ENCODE results near the gene IQSEC3.
A peak's percentile ranks its signal among the peaks of the same experiment; 100 is the strongest.

The IQSEC3 gene

DNA sequence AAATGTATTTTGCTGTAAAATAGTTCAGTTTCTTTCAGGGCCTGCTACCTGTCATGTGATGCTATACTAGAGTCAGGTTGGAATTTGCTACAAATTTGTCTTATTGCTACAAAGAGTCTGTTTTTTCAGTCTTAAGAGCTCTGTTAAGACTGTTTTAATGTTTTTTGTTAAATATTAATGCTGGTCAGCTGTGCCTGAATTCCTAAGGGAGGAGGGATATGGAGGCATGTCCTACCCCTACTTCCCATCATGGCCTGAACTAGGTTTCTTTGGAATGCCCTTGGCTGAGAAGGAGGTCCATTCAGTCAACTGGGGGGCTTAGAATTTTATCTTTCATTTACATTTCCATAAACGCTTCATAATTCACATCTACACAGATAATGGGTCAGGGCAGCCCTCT lies 30.0 kb downstream of the IQSEC3 start:
- Histone ChIP-seq H3K4me3 (ENCODE audit: low read depth, low read length) (no peak overlapping the region), H3K9me3 (ENCODE audit: control insufficient read depth, insufficient read depth, low read depth, low read length) (no peaks in the 10 kb centered on the region), H3K36me3 (ENCODE audit: control insufficient read depth in 2 of 2, insufficient read depth in 1 of 2, low read length in 2 of 2) (no peaks in the 10 kb centered on the region), H3K27ac (ENCODE audit: extremely low read depth, low read depth, low read length) (no peak overlapping the region), H3K4me1 (ENCODE audit: control insufficient read depth, insufficient read depth, low read length) (peaks cover 7% of the 10 kb centered on the region; the same call in 1 of the 2 replicates)
- POLR2A ChIA-PET, result interaction anchor here (0.6 kb wide), 1 partner anchor 14 kb away, joined by 3 read pairs; no protein-coding TSS in a partner anchor
- TF ChIP-seq, protein P1, sequence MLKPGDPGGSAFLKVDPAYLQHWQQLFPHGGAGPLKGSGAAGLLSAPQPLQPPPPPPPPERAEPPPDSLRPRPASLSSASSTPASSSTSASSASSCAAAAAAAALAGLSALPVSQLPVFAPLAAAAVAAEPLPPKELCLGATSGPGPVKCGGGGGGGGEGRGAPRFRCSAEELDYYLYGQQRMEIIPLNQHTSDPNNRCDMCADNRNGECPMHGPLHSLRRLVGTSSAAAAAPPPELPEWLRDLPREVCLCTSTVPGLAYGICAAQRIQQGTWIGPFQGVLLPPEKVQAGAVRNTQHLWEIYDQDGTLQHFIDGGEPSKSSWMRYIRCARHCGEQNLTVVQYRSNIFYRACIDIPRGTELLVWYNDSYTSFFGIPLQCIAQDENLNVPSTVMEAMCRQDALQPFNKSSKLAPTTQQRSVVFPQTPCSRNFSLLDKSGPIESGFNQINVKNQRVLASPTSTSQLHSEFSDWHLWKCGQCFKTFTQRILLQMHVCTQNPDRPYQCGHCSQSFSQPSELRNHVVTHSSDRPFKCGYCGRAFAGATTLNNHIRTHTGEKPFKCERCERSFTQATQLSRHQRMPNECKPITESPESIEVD (tag by site-specific recombination; IDR thresholded peaks at IDR 0.05), result no peak
- no peak for TF ChIP-seq PRDM1 (tag by site-specific recombination; IDR thresholded peaks at IDR 0.05)
- CTCF ChIA-PET, result no interaction called here

DNA sequence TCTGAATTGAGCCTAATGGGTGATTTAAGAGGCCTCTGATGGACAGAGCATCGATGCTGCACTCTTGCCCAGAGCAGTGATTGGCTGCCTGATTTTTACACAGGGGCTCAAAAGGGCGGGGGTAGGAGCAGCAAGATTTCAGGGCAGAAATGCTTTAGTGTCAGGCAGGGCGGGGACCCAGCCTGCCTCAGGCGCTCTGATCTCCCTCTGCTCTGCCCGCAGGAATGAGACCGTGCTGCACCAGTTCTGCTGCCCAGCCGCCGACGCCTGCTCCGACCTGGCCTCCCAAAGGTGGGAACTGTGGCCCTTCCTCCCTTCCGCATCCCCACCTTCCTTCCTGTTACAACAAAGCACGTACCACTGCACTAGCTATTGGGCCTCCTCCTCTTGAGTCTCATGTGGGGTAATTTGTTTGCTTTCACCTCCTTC lies 32.4 kb downstream of the IQSEC3 start:
- Histone ChIP-seq H3K4me3 (ENCODE audit: low read depth, low read length) (no peak overlapping the region), H3K36me3 (ENCODE audit: control insufficient read depth in 2 of 2, insufficient read depth in 1 of 2, low read length in 2 of 2) (no peaks in the 10 kb centered on the region), H3K9me3 (ENCODE audit: control insufficient read depth, insufficient read depth, low read depth, low read length) (no peaks in the 10 kb centered on the region), H3K27ac (ENCODE audit: extremely low read depth, low read depth, low read length) (no peak overlapping the region), H3K4me1 (ENCODE audit: control insufficient read depth, insufficient read depth, low read length) (peaks cover 7% of the 10 kb centered on the region; the same call in 1 of the 2 replicates)
- ChIA-PET CTCF (no interaction called here), POLR2A (no interaction called here)
- no peak for TF ChIP-seq ZNF416 (tag by site-specific recombination; IDR thresholded peaks at IDR 0.05)
- 0 out of 2 replicates have a peak, but pooled peaks have one; percentile 10 for TF ChIP-seq SP2 (tag by site-specific recombination; IDR thresholded peaks at IDR 0.05)
- TF ChIP-seq, protein P2, sequence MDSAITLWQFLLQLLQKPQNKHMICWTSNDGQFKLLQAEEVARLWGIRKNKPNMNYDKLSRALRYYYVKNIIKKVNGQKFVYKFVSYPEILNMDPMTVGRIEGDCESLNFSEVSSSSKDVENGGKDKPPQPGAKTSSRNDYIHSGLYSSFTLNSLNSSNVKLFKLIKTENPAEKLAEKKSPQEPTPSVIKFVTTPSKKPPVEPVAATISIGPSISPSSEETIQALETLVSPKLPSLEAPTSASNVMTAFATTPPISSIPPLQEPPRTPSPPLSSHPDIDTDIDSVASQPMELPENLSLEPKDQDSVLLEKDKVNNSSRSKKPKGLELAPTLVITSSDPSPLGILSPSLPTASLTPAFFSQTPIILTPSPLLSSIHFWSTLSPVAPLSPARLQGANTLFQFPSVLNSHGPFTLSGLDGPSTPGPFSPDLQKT (IDR thresholded peaks at IDR 0.05; ENCODE audit: borderline replicate concordance, low read depth, low read length), result no peak
- TF ChIP-seq, protein P3, sequence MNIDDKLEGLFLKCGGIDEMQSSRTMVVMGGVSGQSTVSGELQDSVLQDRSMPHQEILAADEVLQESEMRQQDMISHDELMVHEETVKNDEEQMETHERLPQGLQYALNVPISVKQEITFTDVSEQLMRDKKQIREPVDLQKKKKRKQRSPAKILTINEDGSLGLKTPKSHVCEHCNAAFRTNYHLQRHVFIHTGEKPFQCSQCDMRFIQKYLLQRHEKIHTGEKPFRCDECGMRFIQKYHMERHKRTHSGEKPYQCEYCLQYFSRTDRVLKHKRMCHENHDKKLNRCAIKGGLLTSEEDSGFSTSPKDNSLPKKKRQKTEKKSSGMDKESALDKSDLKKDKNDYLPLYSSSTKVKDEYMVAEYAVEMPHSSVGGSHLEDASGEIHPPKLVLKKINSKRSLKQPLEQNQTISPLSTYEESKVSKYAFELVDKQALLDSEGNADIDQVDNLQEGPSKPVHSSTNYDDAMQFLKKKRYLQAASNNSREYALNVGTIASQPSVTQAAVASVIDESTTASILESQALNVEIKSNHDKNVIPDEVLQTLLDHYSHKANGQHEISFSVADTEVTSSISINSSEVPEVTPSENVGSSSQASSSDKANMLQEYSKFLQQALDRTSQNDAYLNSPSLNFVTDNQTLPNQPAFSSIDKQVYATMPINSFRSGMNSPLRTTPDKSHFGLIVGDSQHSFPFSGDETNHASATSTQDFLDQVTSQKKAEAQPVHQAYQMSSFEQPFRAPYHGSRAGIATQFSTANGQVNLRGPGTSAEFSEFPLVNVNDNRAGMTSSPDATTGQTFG (tag by site-specific recombination; IDR thresholded peaks at IDR 0.05; ENCODE audit: borderline replicate concordance), result no peak
- TF ChIP-seq ZNF37A (tag by site-specific recombination; IDR thresholded peaks at IDR 0.05), result no peak
- TF ChIP-seq, protein P4, sequence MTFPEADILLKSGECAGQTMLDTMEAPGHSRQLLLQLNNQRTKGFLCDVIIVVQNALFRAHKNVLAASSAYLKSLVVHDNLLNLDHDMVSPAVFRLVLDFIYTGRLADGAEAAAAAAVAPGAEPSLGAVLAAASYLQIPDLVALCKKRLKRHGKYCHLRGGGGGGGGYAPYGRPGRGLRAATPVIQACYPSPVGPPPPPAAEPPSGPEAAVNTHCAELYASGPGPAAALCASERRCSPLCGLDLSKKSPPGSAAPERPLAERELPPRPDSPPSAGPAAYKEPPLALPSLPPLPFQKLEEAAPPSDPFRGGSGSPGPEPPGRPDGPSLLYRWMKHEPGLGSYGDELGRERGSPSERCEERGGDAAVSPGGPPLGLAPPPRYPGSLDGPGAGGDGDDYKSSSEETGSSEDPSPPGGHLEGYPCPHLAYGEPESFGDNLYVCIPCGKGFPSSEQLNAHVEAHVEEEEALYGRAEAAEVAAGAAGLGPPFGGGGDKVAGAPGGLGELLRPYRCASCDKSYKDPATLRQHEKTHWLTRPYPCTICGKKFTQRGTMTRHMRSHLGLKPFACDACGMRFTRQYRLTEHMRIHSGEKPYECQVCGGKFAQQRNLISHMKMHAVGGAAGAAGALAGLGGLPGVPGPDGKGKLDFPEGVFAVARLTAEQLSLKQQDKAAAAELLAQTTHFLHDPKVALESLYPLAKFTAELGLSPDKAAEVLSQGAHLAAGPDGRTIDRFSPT (tag by site-specific recombination; IDR thresholded peaks at IDR 0.05), result no peak
- TF ChIP-seq ZNF501 (tag by site-specific recombination; IDR thresholded peaks at IDR 0.05), result 0 out of 2 replicates have a peak, but pooled peaks have one; percentile 19
- TF ChIP-seq, protein P5, sequence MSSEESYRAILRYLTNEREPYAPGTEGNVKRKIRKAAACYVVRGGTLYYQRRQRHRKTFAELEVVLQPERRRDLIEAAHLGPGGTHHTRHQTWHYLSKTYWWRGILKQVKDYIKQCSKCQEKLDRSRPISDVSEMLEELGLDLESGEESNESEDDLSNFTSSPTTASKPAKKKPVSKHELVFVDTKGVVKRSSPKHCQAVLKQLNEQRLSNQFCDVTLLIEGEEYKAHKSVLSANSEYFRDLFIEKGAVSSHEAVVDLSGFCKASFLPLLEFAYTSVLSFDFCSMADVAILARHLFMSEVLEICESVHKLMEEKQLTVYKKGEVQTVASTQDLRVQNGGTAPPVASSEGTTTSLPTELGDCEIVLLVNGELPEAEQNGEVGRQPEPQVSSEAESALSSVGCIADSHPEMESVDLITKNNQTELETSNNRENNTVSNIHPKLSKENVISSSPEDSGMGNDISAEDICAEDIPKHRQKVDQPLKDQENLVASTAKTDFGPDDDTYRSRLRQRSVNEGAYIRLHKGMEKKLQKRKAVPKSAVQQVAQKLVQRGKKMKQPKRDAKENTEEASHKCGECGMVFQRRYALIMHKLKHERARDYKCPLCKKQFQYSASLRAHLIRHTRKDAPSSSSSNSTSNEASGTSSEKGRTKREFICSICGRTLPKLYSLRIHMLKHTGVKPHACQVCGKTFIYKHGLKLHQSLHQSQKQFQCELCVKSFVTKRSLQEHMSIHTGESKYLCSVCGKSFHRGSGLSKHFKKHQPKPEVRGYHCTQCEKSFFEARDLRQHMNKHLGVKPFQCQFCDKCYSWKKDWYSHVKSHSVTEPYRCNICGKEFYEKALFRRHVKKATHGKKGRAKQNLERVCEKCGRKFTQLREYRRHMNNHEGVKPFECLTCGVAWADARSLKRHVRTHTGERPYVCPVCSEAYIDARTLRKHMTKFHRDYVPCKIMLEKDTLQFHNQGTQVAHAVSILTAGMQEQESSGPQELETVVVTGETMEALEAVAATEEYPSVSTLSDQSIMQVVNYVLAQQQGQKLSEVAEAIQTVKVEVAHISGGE (tag by site-specific recombination; conservative IDR thresholded peaks at IDR 0.05; ENCODE audit: low read depth), result no peak
- TF ChIP-seq SP3 (tag by site-specific recombination; IDR thresholded peaks at IDR 0.05), result no peak
- TF ChIP-seq ZNF202 (tag by site-specific recombination; IDR thresholded peaks at IDR 0.05; ENCODE audit: borderline replicate concordance), result no peak
- TF ChIP-seq, protein P6, sequence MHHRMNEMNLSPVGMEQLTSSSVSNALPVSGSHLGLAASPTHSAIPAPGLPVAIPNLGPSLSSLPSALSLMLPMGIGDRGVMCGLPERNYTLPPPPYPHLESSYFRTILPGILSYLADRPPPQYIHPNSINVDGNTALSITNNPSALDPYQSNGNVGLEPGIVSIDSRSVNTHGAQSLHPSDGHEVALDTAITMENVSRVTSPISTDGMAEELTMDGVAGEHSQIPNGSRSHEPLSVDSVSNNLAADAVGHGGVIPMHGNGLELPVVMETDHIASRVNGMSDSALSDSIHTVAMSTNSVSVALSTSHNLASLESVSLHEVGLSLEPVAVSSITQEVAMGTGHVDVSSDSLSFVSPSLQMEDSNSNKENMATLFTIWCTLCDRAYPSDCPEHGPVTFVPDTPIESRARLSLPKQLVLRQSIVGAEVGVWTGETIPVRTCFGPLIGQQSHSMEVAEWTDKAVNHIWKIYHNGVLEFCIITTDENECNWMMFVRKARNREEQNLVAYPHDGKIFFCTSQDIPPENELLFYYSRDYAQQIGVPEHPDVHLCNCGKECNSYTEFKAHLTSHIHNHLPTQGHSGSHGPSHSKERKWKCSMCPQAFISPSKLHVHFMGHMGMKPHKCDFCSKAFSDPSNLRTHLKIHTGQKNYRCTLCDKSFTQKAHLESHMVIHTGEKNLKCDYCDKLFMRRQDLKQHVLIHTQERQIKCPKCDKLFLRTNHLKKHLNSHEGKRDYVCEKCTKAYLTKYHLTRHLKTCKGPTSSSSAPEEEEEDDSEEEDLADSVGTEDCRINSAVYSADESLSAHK (tag by site-specific recombination; IDR thresholded peaks at IDR 0.05), result no peak
- TF ChIP-seq ZNF24 (tag by site-specific recombination; IDR thresholded peaks at IDR 0.05), result no peak
- TF ChIP-seq ZFP69B (tag by site-specific recombination; IDR thresholded peaks at IDR 0.05), result no peak
- no peak for TF ChIP-seq KLF7 (tag by site-specific recombination; IDR thresholded peaks at IDR 0.05; ENCODE audit: borderline replicate concordance)
